Keratinocyte (primary cell): ENCODE results near the gene DHH.

Experiments used
- EZH2 ChIP-seq: IDR thresholded peaks from one replicate; pipeline ENCODE4 v1.6.1; 2012; ENCODE audit warnings: inconsistent platforms, mild to moderate bottlenecking, low read length, moderate library complexity
- TF ChIP-seq, protein P1 (sequence below), 3 experiments: IDR thresholded peaks in 1 of 3; conservative IDR thresholded peaks in 1 of 3; optimal IDR thresholded peaks in 1 of 3; 2 replicates in 2 of 3; 3 replicates in 1 of 3; pipeline versions ENCODE3 to v1.5.1; 2011; ENCODE audit warnings: low read length in 3 of 3, mild to moderate bottlenecking in 3 of 3, moderate library complexity in 2 of 3, control low read depth in 1 of 3, inconsistent platforms in 1 of 3; ENCODE audit not compliant: insufficient read depth in 2 of 3; ENCODE audit errors: extremely low read depth in 1 of 3

GRCh38 chr12:49038291-49038955 lies 56.2 kb downstream of the DHH start:
- TF ChIP-seq, protein P1, sequence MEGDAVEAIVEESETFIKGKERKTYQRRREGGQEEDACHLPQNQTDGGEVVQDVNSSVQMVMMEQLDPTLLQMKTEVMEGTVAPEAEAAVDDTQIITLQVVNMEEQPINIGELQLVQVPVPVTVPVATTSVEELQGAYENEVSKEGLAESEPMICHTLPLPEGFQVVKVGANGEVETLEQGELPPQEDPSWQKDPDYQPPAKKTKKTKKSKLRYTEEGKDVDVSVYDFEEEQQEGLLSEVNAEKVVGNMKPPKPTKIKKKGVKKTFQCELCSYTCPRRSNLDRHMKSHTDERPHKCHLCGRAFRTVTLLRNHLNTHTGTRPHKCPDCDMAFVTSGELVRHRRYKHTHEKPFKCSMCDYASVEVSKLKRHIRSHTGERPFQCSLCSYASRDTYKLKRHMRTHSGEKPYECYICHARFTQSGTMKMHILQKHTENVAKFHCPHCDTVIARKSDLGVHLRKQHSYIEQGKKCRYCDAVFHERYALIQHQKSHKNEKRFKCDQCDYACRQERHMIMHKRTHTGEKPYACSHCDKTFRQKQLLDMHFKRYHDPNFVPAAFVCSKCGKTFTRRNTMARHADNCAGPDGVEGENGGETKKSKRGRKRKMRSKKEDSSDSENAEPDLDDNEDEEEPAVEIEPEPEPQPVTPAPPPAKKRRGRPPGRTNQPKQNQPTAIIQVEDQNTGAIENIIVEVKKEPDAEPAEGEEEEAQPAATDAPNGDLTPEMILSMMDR (optimal IDR thresholded peaks at IDR 0.05 in 1 of 3, IDR thresholded peaks at IDR 0.05 in 1 of 3, conservative IDR thresholded peaks at IDR 0.05 in 1 of 3; ENCODE audit: extremely low read depth in 1 of 3, insufficient read depth in 2 of 3, low read length in 3 of 3), result no peak
- TF ChIP-seq EZH2, result no peak
